HG02798 (cell line): ENCODE measurements around the gene MVK.
"Not testable (repeated sequence)": the region's sequence is repeated elsewhere in the genome, so short reads cannot be mapped to it uniquely, and the experiment has no call there.

Experiments used
- ATAC-seq: cut with Tn5 transposase; IDR thresholded peaks from one replicate; pipeline ENCODE4 v1.9.1; 2021; ENCODE audit warnings: mild to moderate bottlenecking; ENCODE audit not compliant: unreplicated experiment, poor library complexity

Gene MVK

DNA sequence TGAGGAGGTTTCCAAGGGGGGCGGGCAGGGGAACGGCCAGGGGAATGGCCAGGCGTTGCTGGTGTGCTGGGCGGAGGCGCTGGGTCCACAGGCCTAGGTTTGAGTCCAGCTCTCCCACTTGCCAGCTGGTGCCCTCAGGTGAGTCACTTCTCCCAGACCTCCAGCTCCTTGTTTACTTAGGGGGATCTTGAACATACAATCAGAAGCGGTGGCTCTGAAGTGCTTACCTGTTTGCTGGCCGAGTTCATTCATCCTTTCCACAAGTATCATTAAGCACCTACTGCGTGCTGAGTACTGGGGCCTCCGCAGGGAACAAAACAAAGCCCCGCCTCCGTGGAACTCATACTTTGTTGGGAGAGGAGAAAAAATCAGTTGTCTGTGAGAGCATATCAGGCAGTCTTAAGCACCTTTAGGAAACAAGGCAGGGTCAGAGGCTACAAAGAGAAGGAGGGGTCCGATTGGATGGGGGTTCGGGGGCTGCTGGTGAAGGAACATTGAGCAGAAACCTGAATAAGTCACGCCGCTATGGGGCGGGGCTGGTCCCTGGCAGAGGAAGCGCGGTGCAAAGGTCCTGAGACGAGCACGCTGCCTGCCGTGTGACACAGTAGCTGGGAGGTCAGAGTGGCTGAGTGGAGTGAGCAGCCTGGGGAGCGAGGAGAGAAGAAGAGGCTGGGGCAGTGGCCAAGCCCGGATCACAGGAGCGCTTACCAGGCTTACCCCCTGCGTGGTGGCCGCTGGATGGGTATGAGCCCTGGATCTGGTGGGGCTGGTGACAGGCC lies 15.1 kb downstream of the MVK start:
- no peak for ATAC-seq

DNA sequence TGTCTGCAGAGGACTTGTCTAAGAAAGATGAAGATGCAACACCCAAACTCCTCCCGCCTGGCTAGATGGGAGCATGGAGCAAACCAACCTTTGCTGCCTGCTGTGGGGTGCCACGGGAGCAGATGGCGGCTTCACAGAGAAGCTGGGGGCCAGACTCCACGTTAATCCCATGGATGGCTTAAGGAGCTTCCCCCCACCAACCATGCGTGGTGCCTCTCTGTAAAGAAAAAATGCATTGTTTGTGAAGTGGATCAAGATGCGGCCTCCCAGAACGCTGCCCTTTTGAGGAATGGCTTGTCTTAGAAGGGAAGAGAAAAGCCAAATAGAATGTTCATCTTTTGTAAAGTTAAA lies 15.6 kb downstream of the MVK start:
- no peak for ATAC-seq

- ATAC-seq, result no peak
These were observed 16.2 kb downstream of the MVK start for GRCh38 chr12:109589691-109590245.

GRCh38 chr12:109590566-109590965 lies 17.0 kb downstream of the MVK start:
- no peak for ATAC-seq

- ATAC-seq, result no peak
These were observed 17.4 kb downstream of the MVK start for GRCh38 chr12:109591041-109591440.

DNA sequence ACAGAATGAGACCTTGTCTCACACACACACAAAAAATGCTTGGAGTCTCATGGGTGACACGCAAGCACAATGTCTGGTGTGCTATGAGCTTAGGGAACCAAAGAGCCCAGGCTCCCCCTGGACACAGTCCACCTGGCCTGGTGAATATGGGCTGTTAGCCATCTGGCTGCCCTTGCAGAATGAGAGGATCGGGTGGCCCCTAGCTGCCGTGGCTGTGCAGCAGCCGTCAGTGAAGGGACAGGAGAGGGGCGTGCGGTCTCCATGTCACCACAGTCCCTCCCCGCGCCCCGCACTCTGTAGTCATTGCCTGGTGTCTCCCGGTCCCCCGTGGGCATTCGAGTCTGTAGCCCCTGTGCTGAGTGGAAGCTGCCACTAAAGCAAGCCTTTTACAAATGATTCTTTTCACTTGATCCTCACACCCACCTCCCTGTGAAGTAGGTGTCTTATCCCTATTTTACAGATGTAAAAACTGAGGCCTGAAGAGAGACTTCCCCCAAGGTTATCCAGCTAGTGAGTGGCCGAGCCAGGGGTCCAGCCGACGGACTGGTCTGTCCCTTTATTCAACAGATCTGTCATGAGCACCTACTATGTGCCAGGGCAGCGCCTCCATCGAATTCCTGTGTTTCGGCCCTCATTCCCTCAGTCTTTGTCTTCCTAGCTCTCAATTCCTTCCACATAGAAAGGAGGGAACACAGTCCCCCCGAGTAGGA lies 18.8 kb downstream of the MVK start:
- ATAC-seq, result no peak

DNA sequence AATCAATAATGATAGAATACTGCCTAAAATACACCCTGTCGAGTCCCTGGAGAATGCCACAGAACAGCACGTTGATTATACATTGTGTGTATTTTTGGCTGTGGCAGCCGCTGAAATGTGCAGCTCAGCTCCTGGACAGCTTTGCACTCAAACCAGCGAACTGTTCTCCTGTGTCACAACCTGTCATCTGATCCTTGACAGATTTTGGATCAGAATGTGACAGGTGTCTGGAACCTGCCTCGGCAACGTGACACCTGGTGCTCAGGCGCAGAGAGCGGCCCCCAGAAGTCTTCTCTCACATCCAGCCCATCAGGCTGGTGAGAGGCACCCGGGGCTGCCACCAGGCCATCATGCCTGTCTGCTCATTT lies 19.3 kb downstream of the MVK start:
- no peak for ATAC-seq

DNA sequence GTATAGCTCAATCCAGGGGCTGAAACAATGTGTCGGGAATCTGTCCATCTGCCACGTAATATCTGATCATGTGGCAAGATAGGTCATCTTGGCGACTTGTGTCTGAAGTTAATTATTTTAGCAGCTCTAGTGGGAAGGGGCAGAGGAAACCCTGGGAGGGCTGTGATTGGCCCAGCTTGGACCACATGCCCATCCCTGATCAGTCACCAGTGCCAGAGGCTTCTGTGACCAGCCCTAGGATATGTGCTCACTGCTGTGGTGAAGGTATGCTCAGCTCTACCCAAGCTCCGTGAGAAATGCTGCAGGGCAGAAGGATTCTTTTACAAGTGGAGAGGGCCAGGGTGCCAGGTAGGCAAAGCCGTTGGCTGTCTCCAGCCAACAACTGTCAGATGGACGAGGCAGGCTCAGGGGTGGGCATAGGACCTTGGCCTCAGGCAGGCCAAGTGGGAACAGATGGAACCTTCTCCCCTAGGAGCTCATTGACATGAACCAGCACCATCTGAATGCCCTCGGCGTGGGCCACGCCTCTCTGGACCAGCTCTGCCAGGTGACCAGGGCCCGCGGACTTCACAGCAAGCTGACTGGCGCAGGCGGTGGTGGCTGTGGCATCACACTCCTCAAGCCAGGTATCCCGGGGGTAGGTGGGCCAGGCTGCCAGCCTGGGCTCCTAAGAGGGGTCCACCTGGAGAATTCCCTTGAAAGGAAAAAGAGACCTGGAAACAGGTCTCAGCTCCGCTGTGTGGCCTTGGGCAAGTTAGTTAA lies 21.1 kb downstream of the MVK start:
- ATAC-seq, result no peak

- ATAC-seq, result no peak
These were observed 21.8 kb downstream of the MVK start for GRCh38 chr12:109595321-109595902.

GRCh38 chr12:109596418-109597244 lies 23.0 kb downstream of the MVK start:
- no peak for ATAC-seq

DNA sequence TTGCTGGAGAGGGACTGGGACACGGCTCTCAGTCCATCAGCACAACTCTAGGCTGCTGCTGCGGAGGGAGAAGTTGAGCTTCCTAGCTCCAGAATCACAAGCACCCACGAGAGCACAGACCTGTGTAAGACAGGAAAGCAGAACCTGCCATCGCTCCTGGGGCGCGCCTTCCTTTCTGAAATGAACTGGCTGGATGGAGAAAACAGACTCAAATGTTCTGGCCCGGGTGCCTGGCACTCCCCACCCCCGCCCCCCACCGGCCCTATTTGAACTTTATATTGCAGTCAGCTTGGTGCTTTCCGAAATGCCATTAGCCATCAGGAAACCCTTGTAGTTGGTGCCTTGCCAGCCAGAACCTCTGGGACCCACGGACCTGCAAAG lies 23.8 kb downstream of the MVK start:
- no peak for ATAC-seq

GRCh38 chr12:109597795-109598427 lies 24.3 kb downstream of the MVK start:
- ATAC-seq, result peak; percentile 43

DNA sequence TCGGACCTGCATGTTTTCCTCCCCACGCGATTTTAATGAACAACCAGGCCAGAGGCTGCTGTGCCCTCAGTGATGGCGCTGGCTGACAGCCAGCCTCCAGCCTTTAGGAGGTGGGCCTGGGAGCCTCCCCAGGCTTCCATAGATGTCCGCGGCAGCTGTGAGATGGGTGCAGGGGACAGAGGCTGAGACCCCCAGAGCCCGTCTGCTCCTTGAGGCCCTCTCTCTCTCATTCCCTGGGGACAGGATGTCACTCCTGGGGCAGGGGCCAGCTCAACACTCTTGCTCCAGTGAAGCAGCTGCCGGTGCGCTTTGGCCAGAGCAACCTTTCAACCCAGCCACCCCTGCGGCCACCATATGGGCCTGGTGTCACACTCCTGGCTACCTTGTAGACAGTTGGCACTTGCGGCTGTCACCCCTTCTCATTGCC lies 24.8 kb downstream of the MVK start:
- ATAC-seq, result no peak

GRCh38 chr12:109599087-109599486 lies 25.5 kb downstream of the MVK start:
- no peak for ATAC-seq

DNA sequence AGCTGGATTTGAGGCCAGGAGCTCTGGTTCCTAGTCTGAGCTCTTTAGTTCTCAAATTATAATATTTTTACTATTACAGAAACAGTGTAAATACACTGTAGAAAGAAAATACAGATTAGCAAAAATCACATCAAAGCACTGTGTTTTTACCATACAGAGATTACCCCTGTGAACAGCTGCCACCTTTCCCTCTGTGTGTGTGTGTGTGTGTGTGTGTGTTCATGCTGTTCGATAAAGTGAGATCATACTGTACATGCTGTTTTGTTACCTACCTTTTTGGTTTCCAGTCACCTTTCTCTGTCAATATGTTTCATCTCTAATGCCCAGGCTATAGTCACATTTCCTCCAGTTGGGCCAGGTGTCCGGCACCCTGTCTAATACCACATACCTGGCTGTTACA lies 26.9 kb downstream of the MVK start:
- ATAC-seq, result no peak

DNA sequence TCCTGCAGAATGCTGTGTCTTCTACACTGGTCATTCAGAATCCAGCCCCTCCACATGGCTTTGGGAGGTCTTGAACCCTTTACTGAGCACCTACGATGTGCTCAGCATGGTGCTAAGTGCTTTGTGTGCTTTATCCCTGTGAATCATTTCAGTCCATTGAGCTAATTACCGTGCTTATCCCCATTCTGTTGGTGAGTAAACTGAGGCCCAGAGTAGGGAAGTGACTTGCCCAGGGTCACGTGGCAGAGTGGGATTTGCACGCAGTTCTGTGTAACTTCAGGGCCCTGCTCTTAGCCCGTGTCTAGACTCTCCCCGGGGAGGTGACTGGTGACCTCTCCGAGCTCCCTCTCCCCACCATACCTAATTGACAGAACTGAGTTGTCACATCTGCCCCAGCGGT lies 27.4 kb downstream of the MVK start:
- ATAC-seq, result no peak

- ATAC-seq, result no peak
These were observed 28.0 kb downstream of the MVK start for GRCh38 chr12:109601557-109601956.

GRCh38 chr12:109602132-109602531 lies 28.5 kb downstream of the MVK start:
- not testable (repeated sequence) for ATAC-seq

DNA sequence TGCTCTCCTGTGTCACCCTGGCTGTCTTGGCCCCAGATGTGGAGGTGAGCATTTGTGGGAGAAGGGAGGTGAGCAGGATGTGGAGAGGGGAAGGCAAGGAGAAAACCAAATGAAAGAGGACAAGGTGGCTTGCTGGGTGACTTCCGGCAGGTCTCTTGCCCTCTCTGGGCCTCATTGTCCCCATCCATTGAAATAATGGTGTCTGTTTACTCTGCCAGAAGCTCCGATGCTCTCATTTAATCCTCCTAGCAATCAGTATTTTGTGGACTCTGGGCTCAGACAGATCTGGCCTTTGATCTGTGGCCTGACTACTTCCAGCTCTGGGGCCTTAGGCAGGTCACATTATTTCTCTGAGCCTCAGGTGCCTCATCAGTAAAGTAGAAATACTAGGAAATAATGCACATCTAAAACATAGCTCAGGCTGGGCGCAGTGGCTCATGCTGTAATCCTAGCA lies 30.6 kb downstream of the MVK start:
- no peak for ATAC-seq
